ENCODE measurements around the gene USP9X. TPM values are rescaled to one million over a fixed set of nuclear protein-coding genes. Genes with fewer than 3 reads are reported as not detected.
"Not testable (repeated sequence)": the region's sequence is repeated elsewhere in the genome, so short reads cannot be mapped to it uniquely, and the experiment has no call there.

USP9X gene
- total RNA-seq, 1 donor from 2014 or later = 60.0 TPM

DNA sequence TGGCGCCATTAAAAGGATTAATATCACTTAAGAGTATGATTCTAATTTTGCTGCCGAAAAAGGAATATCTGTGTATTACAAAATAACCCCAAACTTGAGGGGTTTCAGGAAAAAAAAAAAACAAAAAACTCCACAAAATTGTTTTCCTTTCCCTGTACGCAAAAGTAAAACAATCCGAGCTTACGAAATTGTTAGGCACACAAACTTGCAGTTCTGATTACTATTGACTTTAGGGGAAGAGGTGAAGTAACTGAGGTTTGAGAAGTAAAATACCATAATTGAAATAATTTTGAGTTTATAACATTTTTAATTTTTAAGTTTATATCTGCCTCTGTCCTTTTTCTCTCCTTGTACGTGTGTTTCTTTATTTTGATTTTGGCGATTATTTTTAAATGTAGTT, 64.8 kb downstream of the USP9X start:
- Mint-ChIP-seq H3K36me3 (ENCODE audit: low read depth) (peaks cover 12% of the 10 kb centered on the region), H3K27me3 (ENCODE audit: low read depth) (no peaks in the 10 kb centered on the region), H3K27ac (ENCODE audit: unreplicated experiment) (no peak overlapping the region), H3K4me3 (no peak overlapping the region), H3K9me3 (no peaks in the 10 kb centered on the region), H3K4me1 (peaks cover 12% of the 10 kb centered on the region)
- TF ChIP-seq, protein P1, sequence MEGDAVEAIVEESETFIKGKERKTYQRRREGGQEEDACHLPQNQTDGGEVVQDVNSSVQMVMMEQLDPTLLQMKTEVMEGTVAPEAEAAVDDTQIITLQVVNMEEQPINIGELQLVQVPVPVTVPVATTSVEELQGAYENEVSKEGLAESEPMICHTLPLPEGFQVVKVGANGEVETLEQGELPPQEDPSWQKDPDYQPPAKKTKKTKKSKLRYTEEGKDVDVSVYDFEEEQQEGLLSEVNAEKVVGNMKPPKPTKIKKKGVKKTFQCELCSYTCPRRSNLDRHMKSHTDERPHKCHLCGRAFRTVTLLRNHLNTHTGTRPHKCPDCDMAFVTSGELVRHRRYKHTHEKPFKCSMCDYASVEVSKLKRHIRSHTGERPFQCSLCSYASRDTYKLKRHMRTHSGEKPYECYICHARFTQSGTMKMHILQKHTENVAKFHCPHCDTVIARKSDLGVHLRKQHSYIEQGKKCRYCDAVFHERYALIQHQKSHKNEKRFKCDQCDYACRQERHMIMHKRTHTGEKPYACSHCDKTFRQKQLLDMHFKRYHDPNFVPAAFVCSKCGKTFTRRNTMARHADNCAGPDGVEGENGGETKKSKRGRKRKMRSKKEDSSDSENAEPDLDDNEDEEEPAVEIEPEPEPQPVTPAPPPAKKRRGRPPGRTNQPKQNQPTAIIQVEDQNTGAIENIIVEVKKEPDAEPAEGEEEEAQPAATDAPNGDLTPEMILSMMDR (conservative IDR thresholded peaks at IDR 0.05) = no peak
- DNase-seq (ENCODE audit: low read depth, low spot score) = no peak

DNA sequence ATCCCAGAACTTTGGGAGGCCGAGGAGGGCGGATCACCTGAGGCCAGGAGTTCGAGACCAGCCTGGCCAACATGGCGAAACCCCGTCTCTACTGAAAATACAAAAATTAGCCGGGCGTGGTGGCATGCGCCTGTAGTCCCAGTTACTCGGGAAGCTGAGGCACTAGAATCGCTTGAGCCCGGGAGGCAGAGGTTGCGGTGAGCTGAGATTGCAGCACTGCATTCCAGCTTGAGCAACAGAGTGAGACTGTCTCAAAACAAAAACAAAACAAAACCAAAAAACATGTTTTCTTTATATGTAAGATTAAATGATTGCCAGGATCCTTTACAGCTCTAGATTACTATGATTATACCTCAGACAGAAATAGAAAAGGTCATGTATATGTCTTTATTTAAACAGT, 66.5 kb downstream of the USP9X start:
- not testable (repeated sequence) for DNase-seq (ENCODE audit: low read depth, low spot score)
- peaks cover 12% of the 10 kb centered on the region for H3K36me3 Mint-ChIP-seq (ENCODE audit: low read depth)

DNA sequence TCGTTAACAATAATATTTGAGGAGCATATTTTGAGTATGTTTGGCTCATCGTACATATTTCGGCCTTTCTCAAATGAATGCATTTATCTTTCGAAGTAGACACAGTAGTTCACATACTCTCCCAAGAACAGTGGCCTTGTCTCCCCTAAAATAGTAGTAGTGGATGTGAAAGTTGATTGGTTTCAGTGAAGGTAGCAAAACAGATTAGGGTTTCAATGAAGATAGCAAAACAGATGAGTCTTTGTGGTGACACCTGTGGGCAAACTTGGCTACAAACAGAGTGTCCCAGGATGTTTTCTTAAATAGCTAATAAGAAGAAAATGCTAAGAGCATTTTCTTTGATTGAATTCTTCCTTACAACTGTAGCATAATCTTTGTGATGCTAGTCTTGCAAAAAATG, 67.0 kb downstream of the USP9X start:
- Mint-ChIP-seq H3K4me3 (no peak overlapping the region), H3K27ac (ENCODE audit: unreplicated experiment) (no peak overlapping the region), H3K9me3 (no peaks in the 10 kb centered on the region), H3K27me3 (ENCODE audit: low read depth) (no peaks in the 10 kb centered on the region), H3K4me1 (peaks cover 12% of the 10 kb centered on the region), H3K36me3 (ENCODE audit: low read depth) (peaks cover 9% of the 10 kb centered on the region)
- TF ChIP-seq, protein P1 (conservative IDR thresholded peaks at IDR 0.05) = no peak
- DNase-seq (ENCODE audit: low read depth, low spot score) = no peak

More for the DNA sequence above, 66.5 kb downstream of the USP9X start:
- H3K9me3 Mint-ChIP-seq; H3K4me3 Mint-ChIP-seq; H3K27me3 Mint-ChIP-seq (ENCODE audit: low read depth); H3K27ac Mint-ChIP-seq (ENCODE audit: unreplicated experiment): not testable (repeated sequence)
- H3K4me1 Mint-ChIP-seq = peaks cover 12% of the 10 kb centered on the region

DNA sequence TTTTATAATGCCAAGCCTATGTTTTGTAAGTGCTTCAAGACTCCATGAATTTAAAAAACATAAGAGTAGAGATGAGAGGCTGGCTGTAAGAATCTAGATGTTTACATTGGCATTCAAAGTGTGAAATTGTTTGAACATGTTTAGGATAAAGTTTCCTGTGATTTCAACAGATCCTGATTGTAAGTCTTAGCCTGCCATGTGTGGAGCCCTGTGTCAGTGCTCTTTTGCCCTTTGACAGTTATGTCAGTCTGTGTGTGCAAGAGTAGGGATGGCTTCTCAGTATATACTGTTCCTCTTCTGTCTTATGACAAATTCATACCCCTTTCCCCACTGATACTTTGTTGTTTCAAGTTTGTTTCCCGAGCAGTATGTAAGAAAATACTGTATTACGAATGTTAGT, 68.2 kb downstream of the USP9X start:
- TF ChIP-seq, protein P1 (conservative IDR thresholded peaks at IDR 0.05) = no peak
- Mint-ChIP-seq H3K9me3 (no peaks in the 10 kb centered on the region), H3K36me3 (ENCODE audit: low read depth) (peaks cover 6% of the 10 kb centered on the region), H3K4me3 (no peak overlapping the region), H3K27me3 (ENCODE audit: low read depth) (no peaks in the 10 kb centered on the region), H3K27ac (ENCODE audit: unreplicated experiment) (no peak overlapping the region), H3K4me1 (peaks cover 12% of the 10 kb centered on the region)
- no peak for DNase-seq (ENCODE audit: low read depth, low spot score)

DNA sequence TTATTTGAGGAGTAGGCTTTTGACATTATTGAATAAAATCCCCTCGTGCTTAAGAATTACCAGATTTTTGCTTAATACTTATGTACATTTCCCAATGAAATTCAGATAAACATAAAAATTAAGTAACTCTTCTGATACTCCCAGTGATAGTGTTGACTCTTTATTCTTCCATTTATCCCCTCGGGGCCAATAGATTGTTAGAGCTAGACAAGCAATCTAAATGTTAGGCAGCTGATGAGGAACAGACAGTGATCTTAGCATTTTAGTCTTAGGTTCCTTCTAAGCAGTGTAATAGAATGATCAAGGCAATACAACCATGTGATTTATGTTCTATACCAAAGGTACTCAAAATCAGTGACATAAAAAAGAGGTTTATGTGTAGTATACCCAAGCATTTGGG, 68.7 kb downstream of the USP9X start:
- Mint-ChIP-seq H3K36me3 (ENCODE audit: low read depth) (peaks cover 4% of the 10 kb centered on the region), H3K27me3 (ENCODE audit: low read depth) (no peaks in the 10 kb centered on the region), H3K4me3 (no peak overlapping the region), H3K9me3 (no peaks in the 10 kb centered on the region), H3K4me1 (peaks cover 12% of the 10 kb centered on the region), H3K27ac (ENCODE audit: unreplicated experiment) (no peak overlapping the region)
- DNase-seq (ENCODE audit: low read depth, low spot score) = no peak
- TF ChIP-seq, protein P1 (conservative IDR thresholded peaks at IDR 0.05) = no peak

DNA sequence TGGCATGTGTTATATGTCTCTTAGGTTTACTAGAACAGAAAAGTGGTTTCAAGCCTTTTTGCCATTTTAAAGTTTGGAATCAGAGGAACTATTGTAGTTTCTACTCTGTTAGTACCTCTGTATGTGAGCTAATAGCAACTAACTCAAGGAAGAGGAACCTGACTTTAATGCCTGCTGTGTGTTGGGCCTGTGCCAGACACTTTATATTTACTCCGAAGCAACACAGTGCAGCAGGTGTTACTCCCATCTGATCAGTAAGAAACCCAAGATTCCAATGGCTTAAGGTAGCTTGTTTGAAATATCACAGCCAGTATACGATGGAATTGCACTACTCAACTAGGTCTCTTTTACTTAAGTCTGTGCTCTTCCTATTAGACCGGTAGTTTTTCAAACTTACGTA, 79.2 kb downstream of the USP9X start:
- Mint-ChIP-seq H3K36me3 (ENCODE audit: low read depth) (peaks cover 12% of the 10 kb centered on the region), H3K4me1 (no peaks in the 10 kb centered on the region), H3K9me3 (peaks cover 6% of the 10 kb centered on the region), H3K4me3 (no peak overlapping the region), H3K27ac (ENCODE audit: unreplicated experiment) (no peak overlapping the region), H3K27me3 (ENCODE audit: low read depth) (no peaks in the 10 kb centered on the region)
- no peak for DNase-seq (ENCODE audit: low read depth, low spot score)
- TF ChIP-seq, protein P1 (conservative IDR thresholded peaks at IDR 0.05) = no peak

Measured in neural crest cell (in vitro differentiated cells).